Kidney (tissue), 22 donors: ENCODE data around the gene FOLR1. TPM values are rescaled to one million over a fixed set of nuclear protein-coding genes. Genes with fewer than 3 reads are reported as not detected.
"Not testable (repeated sequence)": the region's sequence is repeated elsewhere in the genome, so short reads cannot be mapped to it uniquely, and the experiment has no call there.

Source experiments
- DNase-seq, 5 donors: peaks; one replicate each; pipeline ENCODE4 v3.0.0-alpha.2; 2013 to 2020
- FAIRE-seq: peaks from 2 replicates; lab custom pipeline; 2012; peaks lifted over from hg19 to GRCh38; lab: Jason Lieb, UNC
- H3K27ac ChIP-seq, 2 donors: one replicate each; pipeline ENCODE4 v1.7.0; 2013; ENCODE audit warnings: low read depth in 2 of 2, low read length in 2 of 2, inconsistent platforms in 1 of 2
- H3K27me3 ChIP-seq: one replicate; pipeline ENCODE4 v1.7.1; 2013; ENCODE audit warnings: low read length, inconsistent platforms; ENCODE audit not compliant: control insufficient read depth, insufficient read depth
- H3K36me3 ChIP-seq, 3 donors: one replicate each; pipeline versions ENCODE4 v1.7.0 to v1.7.1; 2013; ENCODE audit warnings: low read length in 3 of 3, control low read depth in 1 of 3, inconsistent platforms in 1 of 3; ENCODE audit not compliant: insufficient read depth in 3 of 3, control insufficient read depth in 2 of 3
- H3K4me1 ChIP-seq, 3 donors: one replicate each; pipeline versions ENCODE4 v1.7.0 to v1.7.1; 2013; ENCODE audit warnings: low read length in 3 of 3, inconsistent platforms in 1 of 3, low read depth in 1 of 3; ENCODE audit not compliant: control insufficient read depth in 2 of 3, insufficient read depth in 2 of 3
- H3K4me3 ChIP-seq, 3 donors: one replicate each; pipeline versions ENCODE4 v1.7.0 to v1.8.1; 2013; ENCODE audit warnings: low read length in 3 of 3, control low read depth in 1 of 3, inconsistent platforms in 1 of 3
- H3K9ac ChIP-seq, 3 donors: one replicate each; pipeline versions ENCODE4 v1.7.0 to v1.7.1; 2013; ENCODE audit warnings: low read length in 3 of 3, control low read depth in 1 of 3, inconsistent platforms in 1 of 3
- H3K9me3 ChIP-seq, 3 donors: one replicate each; pipeline versions ENCODE4 v1.7.0 to v1.7.1; 2013; ENCODE audit warnings: low read length in 3 of 3, control low read depth in 1 of 3, inconsistent platforms in 1 of 3; ENCODE audit not compliant: control insufficient read depth in 2 of 3, insufficient read depth in 1 of 3
- intact Hi-C: fragments of 100-400 bp; cut with DNase I; formaldehyde crosslinking; loops from one replicate; pipeline ENCODE4 v1.11.1; 2022
- long read RNA-seq, 10 donors: library from polyadenylated mRNA in 1 of 10; unstranded in 1 of 10; transcript quantifications; one replicate each; pipeline ENCODE4 v2.0.0 and lab custom pipeline, GENCODE V29; 2021 to 2026
- polyA plus RNA-seq: library from polyadenylated mRNA; stranded (reverse); fragments of 350-450 nt; fragmentation: Illumina TruSeq; extraction: RNeasy Lipid Tissue Mini Kit (QIAGEN cat#74804); gene quantifications from one replicate; pipeline ENCODE4 v1.2.3, GENCODE V29; 2014; ENCODE audit warnings: low read depth, low replicate concordance; ENCODE audit not compliant: insufficient read depth
- total RNA-seq: library from RNA; stranded (reverse); fragmentation: NEBNext Ultra II Directional; extraction: Animal tissue kit (Norgen Biotek cat#: 25700); gene quantifications from one replicate; pipeline ENCODE4 v1.2.1, GENCODE V29; 2021
- TF ChIP-seq, protein P1 (sequence below): IDR thresholded peaks from 3 replicates; pipeline ENCODE4 v1.5.1; 2012; ENCODE audit warnings: mild to moderate bottlenecking, moderate library complexity, borderline replicate concordance; ENCODE audit not compliant: insufficient read depth; ENCODE audit errors: extremely low read depth
- donor health status: control.
- donor health status: control.
- donor health status: control.
- donor health status: control.
- donor health status: control.
- donor health status: DM: yes; HTN: yes; CAD: no.
- donor health status: Normal renal cell carcinoma (clear cell type).

FOLR1 gene
- total RNA-seq (41.2 TPM), polyA plus RNA-seq (297 TPM)
- long read RNA-seq, donor 1, transcript FOLR1-202 (4 exons, 996 nt) = major isoform, 6 of 17 reads
- long read RNA-seq, donor 1, partial matches to known transcripts = 6 of 17 reads
- long read RNA-seq, donor 1, other reads (novel, unspliced or antisense) = 0 of 17 reads
- long read RNA-seq, donor 2, transcript FOLR1-202 (4 exons, 996 nt) = major isoform, 10 of 32 reads
- long read RNA-seq, donor 2, transcript FOLR1-201 (5 exons, 1,130 nt) = minor isoform, 9 of 32 reads
- long read RNA-seq, donor 2, partial matches to known transcripts = 9 of 32 reads
- long read RNA-seq, donor 2, other reads (novel, unspliced or antisense) = 0 of 32 reads
- long read RNA-seq, donor 3, transcript FOLR1-202 (4 exons, 996 nt) = major isoform, 13 of 31 reads
- long read RNA-seq, donor 3, transcript FOLR1-204 (6 exons, 1,061 nt) = minor isoform, 11 of 31 reads
- long read RNA-seq, donor 3, transcript FOLR1-201 (5 exons, 1,130 nt) = minor isoform, 7 of 31 reads
- long read RNA-seq, donor 3, partial matches to known transcripts = 0 of 31 reads
- long read RNA-seq, donor 3, other reads (novel, unspliced or antisense) = 0 of 31 reads
- long read RNA-seq, donor 4, transcript FOLR1-204 (6 exons, 1,061 nt) = minor isoform, 6 of 19 reads
- long read RNA-seq, donor 4, transcript FOLR1-202 (4 exons, 996 nt) = major isoform, 9 of 19 reads
- long read RNA-seq, donor 4, partial matches to known transcripts = 0 of 19 reads
- long read RNA-seq, donor 4, other reads (novel, unspliced or antisense) = 0 of 19 reads
- long read RNA-seq, donor 5, partial matches to known transcripts = 0 of 1 reads
- long read RNA-seq, donor 5, other reads (novel, unspliced or antisense) = 0 of 1 reads
- long read RNA-seq, donor 6, transcript FOLR1-204 (6 exons, 1,061 nt) = minor isoform, 14 of 63 reads
- long read RNA-seq, donor 6, transcript FOLR1-201 (5 exons, 1,130 nt) = minor isoform, 11 of 63 reads
- long read RNA-seq, donor 6, transcript FOLR1-202 (4 exons, 996 nt) = major isoform, 23 of 63 reads
- long read RNA-seq, donor 6, partial matches to known transcripts = 15 of 63 reads
- long read RNA-seq, donor 6, other reads (novel, unspliced or antisense) = 0 of 63 reads
- long read RNA-seq, donor 7, transcript FOLR1-204 (6 exons, 1,061 nt) = minor isoform, 8 of 31 reads
- long read RNA-seq, donor 7, transcript FOLR1-202 (4 exons, 996 nt) = major isoform, 15 of 31 reads
- long read RNA-seq, donor 7, partial matches to known transcripts = 6 of 31 reads
- long read RNA-seq, donor 7, other reads (novel, unspliced or antisense) = 1 of 31 reads
- long read RNA-seq, donor 8, transcript FOLR1-202 (4 exons, 996 nt) = major isoform, 13 of 18 reads
- long read RNA-seq, donor 8, partial matches to known transcripts = 0 of 18 reads
- long read RNA-seq, donor 8, other reads (novel, unspliced or antisense) = 0 of 18 reads
- long read RNA-seq, donor 9, partial matches to known transcripts = 0 of 6 reads
- long read RNA-seq, donor 9, other reads (novel, unspliced or antisense) = 0 of 6 reads
- long read RNA-seq, donor 10, transcript FOLR1-202 (4 exons, 996 nt) = major isoform, 8 of 30 reads
- long read RNA-seq, donor 10, partial matches to known transcripts = 15 of 30 reads
- long read RNA-seq, donor 10, other reads (novel, unspliced or antisense) = 0 of 30 reads

DNA sequence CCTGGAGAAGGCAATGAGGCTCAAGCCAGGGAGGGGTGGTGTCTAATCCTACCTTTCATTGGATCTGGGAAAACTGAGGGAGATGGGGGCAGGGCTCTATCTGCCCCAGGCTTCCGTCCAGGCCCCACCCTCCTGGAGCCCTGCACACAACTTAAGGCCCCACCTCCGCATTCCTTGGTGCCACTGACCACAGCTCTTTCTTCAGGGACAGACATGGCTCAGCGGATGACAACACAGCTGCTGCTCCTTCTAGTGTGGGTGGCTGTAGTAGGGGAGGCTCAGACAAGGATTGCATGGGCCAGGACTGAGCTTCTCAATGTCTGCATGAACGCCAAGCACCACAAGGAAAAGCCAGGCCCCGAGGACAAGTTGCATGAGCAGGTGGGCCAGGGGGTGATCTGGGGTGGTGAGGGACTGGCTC lies at the start of gene FOLR1:
Gene FOLR1, plus strand, starts transcription at position 180 of the 421 bp plus-strand sequence. Its CDS starts 34 bp downstream, at position 214.
- TF ChIP-seq, protein P1, sequence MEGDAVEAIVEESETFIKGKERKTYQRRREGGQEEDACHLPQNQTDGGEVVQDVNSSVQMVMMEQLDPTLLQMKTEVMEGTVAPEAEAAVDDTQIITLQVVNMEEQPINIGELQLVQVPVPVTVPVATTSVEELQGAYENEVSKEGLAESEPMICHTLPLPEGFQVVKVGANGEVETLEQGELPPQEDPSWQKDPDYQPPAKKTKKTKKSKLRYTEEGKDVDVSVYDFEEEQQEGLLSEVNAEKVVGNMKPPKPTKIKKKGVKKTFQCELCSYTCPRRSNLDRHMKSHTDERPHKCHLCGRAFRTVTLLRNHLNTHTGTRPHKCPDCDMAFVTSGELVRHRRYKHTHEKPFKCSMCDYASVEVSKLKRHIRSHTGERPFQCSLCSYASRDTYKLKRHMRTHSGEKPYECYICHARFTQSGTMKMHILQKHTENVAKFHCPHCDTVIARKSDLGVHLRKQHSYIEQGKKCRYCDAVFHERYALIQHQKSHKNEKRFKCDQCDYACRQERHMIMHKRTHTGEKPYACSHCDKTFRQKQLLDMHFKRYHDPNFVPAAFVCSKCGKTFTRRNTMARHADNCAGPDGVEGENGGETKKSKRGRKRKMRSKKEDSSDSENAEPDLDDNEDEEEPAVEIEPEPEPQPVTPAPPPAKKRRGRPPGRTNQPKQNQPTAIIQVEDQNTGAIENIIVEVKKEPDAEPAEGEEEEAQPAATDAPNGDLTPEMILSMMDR = no peak
- Histone ChIP-seq H3K4me1 (peaks cover 0 to 6% (median 0%) of the 10 kb centered on the region in 3 donors), H3K9me3 (no peaks in the 10 kb centered on the region), H3K27ac (no peak within 1 kb of the TSS), H3K27me3 (no peaks in the 10 kb centered on the region), H3K4me3 (peak within 1 kb of the TSS in 1 of 3 donors; percentile 14), H3K36me3 (peaks cover 0 to 7% (median 0%) of the 10 kb centered on the region in 3 donors), H3K9ac (no peak within 1 kb of the TSS)
- intact Hi-C loops = no loop called here
- no peak for FAIRE-seq
- DNase-seq = peak in 4 of 5 donors; percentile 41 to 67 (median 49)

DNA sequence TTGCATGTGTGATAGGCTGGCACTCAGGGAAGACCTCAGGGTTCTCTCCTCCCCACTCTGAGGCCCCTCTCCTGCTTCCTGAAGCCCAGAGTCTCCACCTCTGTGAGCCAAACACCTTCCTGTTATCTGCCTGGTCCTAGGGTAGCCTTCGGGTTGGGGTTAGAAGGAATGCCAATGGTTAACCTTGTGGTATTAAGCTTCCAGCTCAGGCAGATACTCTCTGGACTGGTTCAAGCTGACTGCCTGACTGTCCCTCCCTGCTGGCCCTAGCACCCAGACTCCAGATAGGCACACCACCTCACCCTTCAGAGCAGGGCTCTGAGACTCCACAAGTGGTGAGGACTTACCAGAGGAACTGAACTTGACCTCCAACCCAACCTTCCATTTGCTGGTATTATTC lies 49.4 kb upstream of the FOLR1 start:
- not testable (repeated sequence) for H3K27me3 ChIP-seq

DNA sequence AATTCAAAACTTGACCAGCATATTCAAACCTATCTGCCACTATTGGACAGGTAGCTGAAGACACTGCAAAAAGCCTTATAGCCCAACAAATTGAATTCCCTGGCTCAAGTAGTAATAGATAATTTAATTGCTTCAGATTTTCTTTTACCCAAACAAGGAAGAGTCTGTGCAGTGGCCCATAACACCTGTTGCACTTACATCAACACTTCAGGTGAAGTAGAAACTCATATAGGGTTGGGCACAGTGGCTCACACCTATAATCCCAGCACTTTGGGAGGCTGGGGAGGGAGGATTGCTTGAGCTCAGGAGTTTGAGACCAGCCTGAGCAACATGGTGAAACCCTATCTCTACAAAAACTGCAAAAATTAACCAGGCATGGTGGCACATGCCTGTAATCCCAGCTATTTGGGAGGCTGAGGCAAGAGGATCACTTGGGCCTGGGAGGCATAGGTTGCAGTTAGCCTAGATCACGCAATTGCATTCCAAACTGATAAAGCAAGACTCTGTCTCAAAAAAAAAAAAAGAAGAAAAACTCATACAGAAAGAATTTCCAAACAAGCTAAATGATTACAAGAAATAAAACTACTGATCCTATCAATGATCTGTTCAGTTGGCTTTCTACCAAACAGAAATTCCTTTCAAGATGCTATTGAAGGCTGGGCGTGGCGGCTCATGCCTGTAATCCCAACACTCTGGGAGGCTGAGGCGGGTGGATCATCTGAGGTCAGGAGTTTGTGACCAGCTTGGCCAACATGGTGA lies 47.0 kb upstream of the FOLR1 start:
- H3K27ac ChIP-seq = no peak overlapping the region
- H3K9ac ChIP-seq = no peak overlapping the region
- no peak overlapping the region for H3K4me3 ChIP-seq
- H3K9me3 ChIP-seq = no peaks in the 10 kb centered on the region
- intact Hi-C loops = no loop called here
- no peaks in the 10 kb centered on the region for H3K27me3 ChIP-seq
- TF ChIP-seq, protein P1 = no peak
- H3K36me3 ChIP-seq = no peaks in the 10 kb centered on the region
- FAIRE-seq (no peak), DNase-seq (no peak)
- H3K4me1 ChIP-seq = no peaks in the 10 kb centered on the region

More for the DNA sequence above, 49.4 kb upstream of the FOLR1 start:
- H3K27ac ChIP-seq, H3K4me3 ChIP-seq, H3K9ac ChIP-seq, FAIRE-seq, H3K36me3 ChIP-seq, intact Hi-C loops, H3K4me1 ChIP-seq, DNase-seq, H3K9me3 ChIP-seq: not testable (repeated sequence)
